GM21423 (cell line): ENCODE measurements around the gene VCY.
"Not testable (repeated sequence)": the region's sequence is repeated elsewhere in the genome, so short reads cannot be mapped to it uniquely, and the experiment has no call there.

Experiments
- ATAC-seq: cut with Tn5 transposase; IDR thresholded peaks from one replicate; pipeline ENCODE4 v1.9.1; 2021; ENCODE audit warnings: mild to moderate bottlenecking, moderate library complexity; ENCODE audit not compliant: unreplicated experiment

Gene VCY

DNA sequence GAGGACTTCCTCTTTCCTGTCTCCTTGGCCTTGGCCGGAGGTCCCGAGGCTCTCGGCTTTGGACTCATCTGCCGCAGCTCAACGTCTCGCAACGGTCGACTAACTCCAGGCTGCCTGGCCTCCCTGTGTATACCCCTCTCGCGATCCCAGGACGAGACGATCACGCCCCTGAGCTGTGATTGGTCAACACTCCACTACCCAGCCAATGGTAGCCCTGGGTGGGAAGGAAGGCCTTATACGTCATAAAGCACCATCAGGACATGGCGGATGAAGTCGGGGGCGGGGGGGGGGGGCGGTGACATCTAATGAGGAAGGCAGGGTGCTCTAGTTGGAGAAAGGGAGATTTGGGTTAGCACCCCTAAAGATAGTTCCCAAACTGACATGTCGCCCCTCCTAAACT is at the start of gene VCY:
TSS of gene VCY (minus strand) at position 101 of the 400 bp plus-strand sequence. CDS start at position 68, 33 bp downstream.
- ATAC-seq, result not testable (repeated sequence)

DNA sequence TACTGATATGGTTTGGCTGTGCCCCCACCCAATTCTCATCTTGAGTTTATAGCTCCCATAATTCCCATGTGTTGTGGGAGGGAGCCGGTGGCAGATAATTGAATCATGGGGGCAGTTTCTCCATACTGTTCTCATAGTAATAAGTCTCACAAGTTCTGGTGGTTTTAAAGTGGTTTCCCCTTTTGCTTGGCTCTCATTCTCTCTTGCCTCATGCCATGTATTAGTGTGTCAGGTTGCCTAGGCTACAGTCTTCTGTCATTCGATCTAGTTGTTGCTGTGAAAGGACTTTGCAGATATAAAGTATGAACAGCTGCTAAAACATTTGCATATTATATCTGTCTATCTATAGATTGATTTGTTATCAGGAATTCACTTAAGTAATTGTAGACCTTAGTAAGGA is 44.1 kb upstream of the VCY start:
- ATAC-seq, result not testable (repeated sequence)

- ATAC-seq, result not testable (repeated sequence)
Measured at GRCh38 chrY:14011916-14012315, 25.6 kb upstream of the VCY start.

DNA sequence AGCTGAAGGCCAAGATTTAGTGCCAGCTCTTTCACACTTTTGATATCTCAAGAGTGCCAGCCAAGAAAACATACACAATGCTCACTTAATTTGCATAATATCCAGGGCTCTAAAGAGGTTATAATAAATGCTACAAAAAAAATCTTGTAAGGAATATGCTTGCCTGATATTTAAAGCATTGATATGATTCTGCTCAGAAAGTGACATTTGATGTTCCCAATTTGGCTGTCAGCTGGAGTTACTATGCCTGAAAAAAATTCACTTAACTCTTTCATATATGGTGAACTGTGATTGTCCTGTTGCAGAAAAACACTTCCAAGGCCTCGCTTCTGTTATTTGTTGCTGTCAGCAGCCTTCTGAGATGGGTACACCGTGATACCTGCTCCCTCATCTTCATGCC is 43.9 kb downstream of the VCY start:
- not testable (repeated sequence) for ATAC-seq
